Testis (tissue), 3 donors: Measurements from ENCODE around the gene HSD17B10. TPM values are rescaled to one million over a fixed set of nuclear protein-coding genes. Genes with fewer than 3 reads are reported as not detected.

ENCODE experiments used
- DNase-seq: peaks from one replicate; pipeline ENCODE4 v3.0.0-alpha.2; 2019
- H3K27ac ChIP-seq, 2 donors: fragments of 200-600 bp; sonication (generic); one replicate each; pipeline ENCODE4 v1.5.1; 2019
- H3K27me3 ChIP-seq: fragments of 200-600 bp; sonication (generic); one replicate; pipeline ENCODE4 v1.5.1; 2019
- H3K36me3 ChIP-seq: fragments of 200-600 bp; sonication (generic); one replicate; pipeline ENCODE4 v1.5.1; 2017; ENCODE audit warnings: low read depth; ENCODE audit errors: missing control alignments
- H3K4me1 ChIP-seq: fragments of 200-600 bp; sonication (generic); one replicate; pipeline ENCODE4 v1.5.1; 2019
- H3K4me3 ChIP-seq, 2 donors: fragments of 200-600 bp; sonication (generic); one replicate each; pipeline ENCODE4 v1.5.1; 2017 to 2019
- H3K9me3 ChIP-seq: fragments of 200-600 bp; sonication (generic); one replicate; pipeline ENCODE4 v1.5.1; 2017
- POLR2A ChIP-seq: fragments of 450-650 bp; IDR thresholded peaks from one replicate; pipeline ENCODE4 v1.6.1; 2017; ENCODE audit warnings: antibody characterized with exemption, mild to moderate bottlenecking, moderate library complexity
- WGBS, 2 donors: methylation state at CpG; one replicate each; pipeline ENCODE4 v1.1.5; 2018; 5-methylcytosine and 5-hydroxymethylcytosine counted together
- intact Hi-C: fragments of 100-400 bp; cut with DNase I; formaldehyde crosslinking; loops from one replicate; pipeline ENCODE4 v1.15.1; 2023; ENCODE audit warnings: low total_unique reads
- polyA plus RNA-seq: library from polyadenylated mRNA; stranded (reverse); fragments of 350-450 nt; fragmentation: Illumina TruSeq; extraction: RNeasy Lipid Tissue Mini Kit (QIAGEN cat#74804); gene quantifications from one replicate; pipeline ENCODE4 v1.2.3, GENCODE V29; 2014; ENCODE audit warnings: low read depth, low replicate concordance; ENCODE audit not compliant: insufficient read depth
- total RNA-seq, 2 donors: library from RNA; depleted of rRNA; stranded (reverse); fragments of >200 nt; gene quantifications; one replicate each; pipeline ENCODE4 v1.2.3, GENCODE V29; 2016
- TF ChIP-seq, protein P1 (sequence below), 3 experiments: fragments of 450-650 bp in 2 of 3; fragments of 200-600 bp in 1 of 3; sonication (generic) in 1 of 3; IDR thresholded peaks; one replicate each; pipeline ENCODE4 v1.5.1; 2016 to 2019; ENCODE audit warnings: antibody characterized with exemption in 3 of 3, mild to moderate bottlenecking in 2 of 3, moderate library complexity in 1 of 3

HSD17B10 gene
- total and polyA plus RNA-seq, 3 donors from 2014 or later = 38.4 to 54.8 (median 44.8) TPM

DNA sequence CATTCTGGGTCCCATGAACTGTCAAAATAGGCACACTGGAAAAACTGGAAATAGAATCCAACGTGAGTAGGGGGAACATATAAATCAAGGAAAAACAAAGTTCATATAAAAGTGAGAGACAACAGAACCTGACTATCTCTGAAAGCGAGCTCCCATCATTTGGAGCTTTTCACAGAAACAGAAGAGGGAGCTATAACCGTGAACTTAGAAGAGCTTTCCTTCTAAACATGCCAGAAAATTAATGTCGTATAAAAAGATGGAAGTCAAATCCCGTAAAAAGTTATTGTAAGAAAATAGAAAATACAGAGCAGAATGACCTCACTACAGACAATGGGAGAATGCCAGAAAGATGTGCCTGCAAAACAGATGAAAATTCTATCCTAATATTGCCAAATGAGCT is 23.9 kb upstream of the HSD17B10 start:
- H3K27me3 ChIP-seq = no peaks in the 10 kb centered on the region
- TF ChIP-seq, protein P1, sequence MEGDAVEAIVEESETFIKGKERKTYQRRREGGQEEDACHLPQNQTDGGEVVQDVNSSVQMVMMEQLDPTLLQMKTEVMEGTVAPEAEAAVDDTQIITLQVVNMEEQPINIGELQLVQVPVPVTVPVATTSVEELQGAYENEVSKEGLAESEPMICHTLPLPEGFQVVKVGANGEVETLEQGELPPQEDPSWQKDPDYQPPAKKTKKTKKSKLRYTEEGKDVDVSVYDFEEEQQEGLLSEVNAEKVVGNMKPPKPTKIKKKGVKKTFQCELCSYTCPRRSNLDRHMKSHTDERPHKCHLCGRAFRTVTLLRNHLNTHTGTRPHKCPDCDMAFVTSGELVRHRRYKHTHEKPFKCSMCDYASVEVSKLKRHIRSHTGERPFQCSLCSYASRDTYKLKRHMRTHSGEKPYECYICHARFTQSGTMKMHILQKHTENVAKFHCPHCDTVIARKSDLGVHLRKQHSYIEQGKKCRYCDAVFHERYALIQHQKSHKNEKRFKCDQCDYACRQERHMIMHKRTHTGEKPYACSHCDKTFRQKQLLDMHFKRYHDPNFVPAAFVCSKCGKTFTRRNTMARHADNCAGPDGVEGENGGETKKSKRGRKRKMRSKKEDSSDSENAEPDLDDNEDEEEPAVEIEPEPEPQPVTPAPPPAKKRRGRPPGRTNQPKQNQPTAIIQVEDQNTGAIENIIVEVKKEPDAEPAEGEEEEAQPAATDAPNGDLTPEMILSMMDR (IDR thresholded peaks at IDR 0.05) = no peak
- TF ChIP-seq POLR2A = no peak
- no peaks in the 10 kb centered on the region for H3K9me3 ChIP-seq
- H3K4me3 ChIP-seq = no peak overlapping the region
- WGBS, 2 donors = 20 to 46% methylated on average over 5 of the region's 5 CpGs
- no peak overlapping the region for H3K27ac ChIP-seq
- H3K4me1 ChIP-seq = no peaks in the 10 kb centered on the region
- H3K36me3 ChIP-seq = no peaks in the 10 kb centered on the region
- intact Hi-C loops = no loop called here
- DNase-seq = no peak

GRCh38 chrX:53456254-53456653 is 22.1 kb upstream of the HSD17B10 start:
- WGBS, 2 donors = 72 to 78% methylated on average over 3 of the region's 3 CpGs
- no peak for TF ChIP-seq POLR2A
- TF ChIP-seq, protein P1 (IDR thresholded peaks at IDR 0.05) = no peak
- intact Hi-C loops = no loop called here

DNA sequence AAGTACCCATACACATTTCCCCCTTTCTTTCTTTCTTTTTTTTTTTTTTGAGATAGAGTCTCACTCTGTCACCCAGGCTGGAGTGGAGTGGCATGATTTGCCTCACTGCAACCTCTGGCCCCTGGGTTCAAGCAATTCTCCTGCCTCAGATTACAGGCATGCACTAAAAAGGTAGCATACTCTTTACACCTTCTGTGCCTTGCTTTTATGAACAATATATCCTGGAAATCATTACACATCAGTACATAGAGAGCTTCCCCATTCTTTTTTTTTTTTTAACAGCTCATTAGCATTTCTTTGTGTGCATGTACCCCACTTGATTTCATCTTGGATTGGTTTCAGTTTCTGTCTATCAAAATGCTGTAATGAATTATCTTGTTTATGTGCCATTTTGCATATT is 18.6 kb upstream of the HSD17B10 start:
- no peak for DNase-seq
- TF ChIP-seq, protein P1 (IDR thresholded peaks at IDR 0.05) = no peak
- no peak for TF ChIP-seq POLR2A
- no peaks in the 10 kb centered on the region for H3K27me3 ChIP-seq
- H3K9me3 ChIP-seq = no peaks in the 10 kb centered on the region
- no peak overlapping the region for H3K27ac ChIP-seq
- H3K4me1 ChIP-seq = no peaks in the 10 kb centered on the region
- H3K36me3 ChIP-seq = no peaks in the 10 kb centered on the region
- H3K4me3 ChIP-seq = no peak overlapping the region
- intact Hi-C loops = no loop called here

More at GRCh38 chrX:53456254-53456653, 22.1 kb upstream of the HSD17B10 start:
- H3K27ac ChIP-seq = no peak overlapping the region
- no peaks in the 10 kb centered on the region for H3K27me3 ChIP-seq
- no peak for DNase-seq
- H3K36me3 ChIP-seq = no peaks in the 10 kb centered on the region
- no peaks in the 10 kb centered on the region for H3K9me3 ChIP-seq
- H3K4me1 ChIP-seq = no peaks in the 10 kb centered on the region
- H3K4me3 ChIP-seq = no peak overlapping the region

DNA sequence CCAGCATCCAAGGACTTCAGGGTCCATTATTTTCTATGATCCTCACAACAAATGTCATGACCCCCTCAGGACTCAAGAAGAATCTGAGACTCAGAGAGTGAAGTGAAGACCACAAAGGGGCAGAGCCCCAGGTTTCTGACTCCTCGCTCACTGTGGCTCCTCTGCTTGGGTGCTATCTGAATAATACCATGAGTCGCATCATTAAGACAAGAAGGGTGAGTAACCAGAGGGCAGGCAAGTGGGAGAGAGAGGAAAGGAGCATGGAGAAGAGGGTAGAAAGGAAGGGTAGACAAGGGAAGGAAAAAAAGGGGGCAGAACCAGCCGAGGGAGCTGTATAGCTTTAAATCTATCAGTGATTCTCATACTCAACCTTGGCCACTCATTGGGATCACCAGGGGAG is 15.5 kb upstream of the HSD17B10 start:
- 86 to 96% methylated on average over 3 of the region's 3 CpGs for WGBS, 2 donors
- Histone ChIP-seq H3K4me1 (no peaks in the 10 kb centered on the region), H3K27ac (no peak overlapping the region), H3K27me3 (no peaks in the 10 kb centered on the region), H3K36me3 (no peaks in the 10 kb centered on the region), H3K4me3 (no peak overlapping the region), H3K9me3 (no peaks in the 10 kb centered on the region)
- TF ChIP-seq POLR2A = no peak
- TF ChIP-seq, protein P1 (IDR thresholded peaks at IDR 0.05) = no peak
- intact Hi-C loops = no loop called here
- no peak for DNase-seq

- Histone ChIP-seq H3K27me3 (no peaks in the 10 kb centered on the region), H3K27ac (no peak overlapping the region), H3K36me3 (no peaks in the 10 kb centered on the region), H3K4me3 (no peak overlapping the region), H3K9me3 (no peaks in the 10 kb centered on the region), H3K4me1 (no peaks in the 10 kb centered on the region)
- DNase-seq = no peak
- intact Hi-C loops = no loop called here
- TF ChIP-seq POLR2A = no peak
- TF ChIP-seq, protein P1 (IDR thresholded peaks at IDR 0.05) = no peak
- WGBS, 2 donors = 100% methylated on average over 2 of the region's 2 CpGs
Observed at GRCh38 chrX:53447441-53447840, 13.3 kb upstream of the HSD17B10 start.
